Measurements from ENCODE around the gene FGF10. TPM values are rescaled to one million over a fixed set of nuclear protein-coding genes. Genes with fewer than 3 reads are reported as not detected.

FGF10 gene
- total RNA-seq, 4 donors from 2014 or later = 11.6 to 37.7 (median 26.7) TPM

GRCh38 chr5:44331471-44332050, 57.7 kb downstream of the FGF10 start:
- TF ChIP-seq CTCF (IDR thresholded peaks at IDR 0.05; ENCODE audit: low read depth) = no peak

- TF ChIP-seq CTCF (IDR thresholded peaks at IDR 0.05; ENCODE audit: low read depth) = no peak
Measured at GRCh38 chr5:44329716-44330115, 59.5 kb downstream of the FGF10 start.

- TF ChIP-seq CTCF (IDR thresholded peaks at IDR 0.05; ENCODE audit: low read depth) = no peak
Measured at GRCh38 chr5:44321144-44321725, 68.0 kb downstream of the FGF10 start.

GRCh38 chr5:44320188-44320587, 69.0 kb downstream of the FGF10 start:
- TF ChIP-seq CTCF (IDR thresholded peaks at IDR 0.05; ENCODE audit: low read depth) = no peak

- no peak for TF ChIP-seq CTCF (IDR thresholded peaks at IDR 0.05; ENCODE audit: low read depth)
Measured at GRCh38 chr5:44318883-44319282, 70.3 kb downstream of the FGF10 start.

- no peak for TF ChIP-seq CTCF (IDR thresholded peaks at IDR 0.05; ENCODE audit: low read depth)
Measured at GRCh38 chr5:44312374-44312773, 76.8 kb downstream of the FGF10 start.

- no peak for TF ChIP-seq CTCF (IDR thresholded peaks at IDR 0.05; ENCODE audit: low read depth)
Measured at GRCh38 chr5:44300551-44300950, 88.7 kb downstream of the FGF10 start.
